Esophagus (tissue), 2 donors: Measurements from ENCODE around the gene ATP8B2. TPM values are rescaled to one million over a fixed set of nuclear protein-coding genes. Genes with fewer than 3 reads are reported as not detected.

Source experiments
- H3K27ac ChIP-seq, 2 donors: one replicate each; pipeline ENCODE4 v1.5.1; 2013; ENCODE audit warnings: low read depth in 2 of 2, mild to moderate bottlenecking in 2 of 2, inconsistent platforms in 1 of 2, low read length in 1 of 2, moderate library complexity in 1 of 2
- H3K27me3 ChIP-seq, 2 donors: one replicate each; pipeline ENCODE4 v1.6.1; 2013; ENCODE audit warnings: low read length in 2 of 2, control low read depth in 1 of 2, mild to moderate bottlenecking in 1 of 2; ENCODE audit not compliant: insufficient read depth in 2 of 2, control insufficient read depth in 1 of 2
- H3K36me3 ChIP-seq, 2 donors: one replicate each; pipeline ENCODE4 v1.6.1; 2013; ENCODE audit warnings: low read length in 1 of 2; ENCODE audit not compliant: control insufficient read depth in 2 of 2, insufficient read depth in 2 of 2
- H3K4me1 ChIP-seq, 2 donors: one replicate each; pipeline ENCODE4 v1.6.1; 2013; ENCODE audit warnings: low read length in 1 of 2; ENCODE audit not compliant: control insufficient read depth in 2 of 2, insufficient read depth in 2 of 2
- H3K4me3 ChIP-seq, 2 donors: one replicate each; pipeline ENCODE4 v1.5.1; 2013; ENCODE audit warnings: low read length in 2 of 2, mild to moderate bottlenecking in 2 of 2, low read depth in 1 of 2, moderate library complexity in 1 of 2
- H3K9me3 ChIP-seq, 2 donors: one replicate each; pipeline ENCODE4 v1.6.1; 2013; ENCODE audit warnings: mild to moderate bottlenecking in 2 of 2, low read depth in 1 of 2, low read length in 1 of 2, moderate library complexity in 1 of 2; ENCODE audit not compliant: control insufficient read depth in 2 of 2, insufficient read depth in 1 of 2
- WGBS, 2 donors: extraction: QIAGEN DNeasy Blood & Tissue Kit; methylation state at CpG; one replicate each; pipeline ENCODE4 v1.1.7; 2013; 5-methylcytosine and 5-hydroxymethylcytosine counted together
- polyA plus RNA-seq, 2 donors: library from polyadenylated mRNA; stranded (reverse); fragments of 200-250 nt; gene quantifications; one replicate each; pipeline ENCODE4 v1.2.3, GENCODE V29; 2013
- donor health status: healthy with polysubstance abuse.
- donor health status: Bipolar disorder and iron deficiency.

The ATP8B2 gene
- polyA plus RNA-seq, 2 donors = 4.3 to 6.7 TPM

- Histone ChIP-seq H3K27ac (no peak overlapping the region), H3K27me3 (no peaks in the 10 kb centered on the region), H3K36me3 (no peaks in the 10 kb centered on the region), H3K4me1 (peaks cover 7 to 19% of the 10 kb centered on the region in 2 donors), H3K9me3 (no peaks in the 10 kb centered on the region), H3K4me3 (no peak overlapping the region)
- 82 to 88% methylated on average over 7 of the region's 7 CpGs for WGBS, 2 donors
Observed at GRCh38 chr1:154323493-154323892, 1.8 kb upstream of the ATP8B2 start.

GRCh38 chr1:154324241-154324640 lies 1.1 kb upstream of the ATP8B2 start:
- Histone ChIP-seq H3K4me3 (no peak overlapping the region), H3K4me1 (peaks cover 7 to 19% of the 10 kb centered on the region in 2 donors), H3K27ac (peak overlapping the region in 1 of 2 donors; percentile 59), H3K9me3 (no peaks in the 10 kb centered on the region), H3K36me3 (no peaks in the 10 kb centered on the region), H3K27me3 (no peaks in the 10 kb centered on the region)
- WGBS, 2 donors = 57 to 61% methylated on average over 2 of the region's 2 CpGs

- Histone ChIP-seq H3K27ac (peak overlapping the region; percentile 89 to 90), H3K27me3 (no peaks in the 10 kb centered on the region), H3K9me3 (no peaks in the 10 kb centered on the region), H3K4me3 (peak overlapping the region; percentile 56 to 60), H3K36me3 (peaks cover 0 to 2% of the 10 kb centered on the region in 2 donors), H3K4me1 (peaks cover 7 to 19% of the 10 kb centered on the region in 2 donors)
- WGBS, 2 donors = 1 to 2% methylated on average over 55 to 63 of the region's 63 CpGs
Observed at GRCh38 chr1:154325583-154326545, 539 bp downstream of the ATP8B2 start.

GRCh38 chr1:154326546-154327465 lies 1.5 kb downstream of the ATP8B2 start:
- Histone ChIP-seq H3K4me3 (peak overlapping the region; percentile 56 to 60), H3K4me1 (peaks cover 7 to 16% of the 10 kb centered on the region in 2 donors), H3K27me3 (no peaks in the 10 kb centered on the region), H3K36me3 (peaks cover 0 to 6% of the 10 kb centered on the region in 2 donors), H3K27ac (peak overlapping the region; percentile 89 to 90), H3K9me3 (no peaks in the 10 kb centered on the region)
- 29 to 45% methylated on average over 6 of the region's 6 CpGs for WGBS, 2 donors

GRCh38 chr1:154327466-154328317 lies 2.4 kb downstream of the ATP8B2 start:
- H3K36me3 ChIP-seq = peaks cover 6% of the 10 kb centered on the region in 2 donors
- H3K4me1 ChIP-seq = peaks cover 7 to 16% of the 10 kb centered on the region in 2 donors
- H3K4me3 ChIP-seq = peak overlapping the region; percentile 46 to 48
- peak overlapping the region; percentile 52 to 90 for H3K27ac ChIP-seq
- H3K9me3 ChIP-seq = no peaks in the 10 kb centered on the region
- H3K27me3 ChIP-seq = no peaks in the 10 kb centered on the region
- 28 to 39% methylated on average over 5 of the region's 5 CpGs for whole genome bisulfite sequencing, 2 donors

GRCh38 chr1:154328318-154329151 lies 3.2 kb downstream of the ATP8B2 start:
- H3K4me3 ChIP-seq = peak overlapping the region; percentile 46 to 48
- no peaks in the 10 kb centered on the region for H3K27me3 ChIP-seq
- H3K9me3 ChIP-seq = no peaks in the 10 kb centered on the region
- H3K4me1 ChIP-seq = peaks cover 7 to 16% of the 10 kb centered on the region in 2 donors
- 5 to 9% methylated on average over 35 to 76 of the region's 76 CpGs for WGBS, 2 donors
- peak overlapping the region; percentile 57 to 90 for H3K27ac ChIP-seq
- peaks cover 6% of the 10 kb centered on the region in 2 donors for H3K36me3 ChIP-seq

- whole genome bisulfite sequencing, 2 donors = 65 to 71% methylated on average over 6 of the region's 6 CpGs
- H3K36me3 ChIP-seq = peaks cover 6 to 8% of the 10 kb centered on the region in 2 donors
- peak overlapping the region; percentile 57 to 77 for H3K27ac ChIP-seq
- no peaks in the 10 kb centered on the region for H3K9me3 ChIP-seq
- peak overlapping the region; percentile 1 to 48 for H3K4me3 ChIP-seq
- H3K27me3 ChIP-seq = no peaks in the 10 kb centered on the region
- H3K4me1 ChIP-seq = peaks cover 7 to 16% of the 10 kb centered on the region in 2 donors
Observed at GRCh38 chr1:154329152-154329521, 3.8 kb downstream of the ATP8B2 start.

- no peaks in the 10 kb centered on the region for H3K27me3 ChIP-seq
- 81 to 82% methylated on average over 7 of the region's 7 CpGs for WGBS, 2 donors
- peak overlapping the region in 1 of 2 donors; percentile 1 for H3K27ac ChIP-seq
- peaks cover 6 to 11% of the 10 kb centered on the region in 2 donors for H3K36me3 ChIP-seq
- H3K4me1 ChIP-seq = peaks cover 7 to 16% of the 10 kb centered on the region in 2 donors
- H3K4me3 ChIP-seq = no peak overlapping the region
- no peaks in the 10 kb centered on the region for H3K9me3 ChIP-seq
Observed at GRCh38 chr1:154329551-154330131, 4.3 kb downstream of the ATP8B2 start.
